HG03558 (cell line): ENCODE measurements around the gene GATD1.

Source experiments
- ATAC-seq: cut with Tn5 transposase; IDR thresholded peaks from one replicate; pipeline ENCODE4 v1.9.1; 2021; ENCODE audit warnings: moderate number of reproducible peaks; ENCODE audit not compliant: unreplicated experiment; ENCODE audit errors: extremely low read depth

GATD1 gene

GRCh38 chr11:782264-783174 lies 5.2 kb upstream of the GATD1 start:
- no peak for ATAC-seq

GRCh38 chr11:779955-780532 lies 2.8 kb upstream of the GATD1 start:
- ATAC-seq: no peak

GRCh38 chr11:778976-779954 lies 2.0 kb upstream of the GATD1 start:
- ATAC-seq: no peak

- ATAC-seq: peak; percentile 6
Measured at GRCh38 chr11:776561-777287, 563 bp downstream of the GATD1 start.

- ATAC-seq: no peak
Measured at GRCh38 chr11:776263-776560, 1.1 kb downstream of the GATD1 start.

- ATAC-seq: no peak
Measured at GRCh38 chr11:774873-775592, 2.3 kb downstream of the GATD1 start.

GRCh38 chr11:773830-774229 lies 3.5 kb downstream of the GATD1 start:
- no peak for ATAC-seq

- ATAC-seq: no peak
Measured at GRCh38 chr11:773425-773824, 3.9 kb downstream of the GATD1 start.

- ATAC-seq: no peak
Measured at GRCh38 chr11:772429-773390, 4.6 kb downstream of the GATD1 start.

- no peak for ATAC-seq
Measured at GRCh38 chr11:771617-772204, 5.6 kb downstream of the GATD1 start.

- ATAC-seq: no peak
Measured at GRCh38 chr11:770642-771616, 6.4 kb downstream of the GATD1 start.

- no peak for ATAC-seq
Measured at GRCh38 chr11:769887-770641, 7.2 kb downstream of the GATD1 start.

- no peak for ATAC-seq
Measured at GRCh38 chr11:767238-767637, 10.0 kb downstream of the GATD1 start.

- ATAC-seq: no peak
Measured at GRCh38 chr11:766936-767210, 10.4 kb downstream of the GATD1 start.

GRCh38 chr11:766106-766935 lies 11.0 kb downstream of the GATD1 start:
- ATAC-seq: no peak

- no peak for ATAC-seq
Measured at GRCh38 chr11:765802-766091, 11.5 kb downstream of the GATD1 start.
